ENCODE measurements around the gene RIMS1.

RIMS1 gene

DNA sequence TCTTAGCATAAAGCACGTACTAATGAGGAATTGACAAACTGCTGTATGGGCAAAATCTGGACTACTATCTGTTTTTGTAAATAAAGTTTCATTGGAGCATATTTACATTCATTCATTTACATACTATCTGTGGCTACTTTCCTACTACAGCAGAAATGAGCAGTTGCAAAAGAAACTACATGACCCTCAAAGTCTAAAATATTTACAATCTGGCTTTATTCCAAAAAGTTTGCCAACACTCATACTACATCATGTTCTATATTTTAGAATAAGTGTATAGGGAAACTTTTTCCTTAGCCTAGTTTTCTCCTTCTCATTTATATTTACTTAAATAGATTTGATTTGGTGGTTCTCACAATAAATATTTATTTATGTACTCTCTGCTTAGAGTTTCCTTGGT is 208.2 kb downstream of the RIMS1 start:
- DNase-seq, result no peak

DNA sequence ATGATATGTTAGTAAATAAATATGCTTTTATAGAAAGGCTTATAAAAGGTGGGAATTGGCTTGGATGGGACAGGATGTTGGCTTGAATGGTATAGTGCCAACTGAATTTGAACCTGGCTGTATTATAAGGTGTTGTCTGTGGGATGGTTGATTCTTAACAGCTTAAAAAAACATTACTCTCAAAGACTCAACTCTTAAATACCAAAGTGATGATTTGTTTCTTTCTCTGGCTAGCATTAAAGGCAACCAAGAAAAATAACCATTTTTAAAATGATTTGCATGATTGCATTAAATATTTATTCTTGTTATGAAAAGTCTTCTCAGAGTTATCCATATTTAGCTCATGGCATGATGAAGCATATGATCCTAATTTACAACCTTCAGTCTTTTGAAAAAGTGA is 216.2 kb downstream of the RIMS1 start:
- no peak for DNase-seq

DNA sequence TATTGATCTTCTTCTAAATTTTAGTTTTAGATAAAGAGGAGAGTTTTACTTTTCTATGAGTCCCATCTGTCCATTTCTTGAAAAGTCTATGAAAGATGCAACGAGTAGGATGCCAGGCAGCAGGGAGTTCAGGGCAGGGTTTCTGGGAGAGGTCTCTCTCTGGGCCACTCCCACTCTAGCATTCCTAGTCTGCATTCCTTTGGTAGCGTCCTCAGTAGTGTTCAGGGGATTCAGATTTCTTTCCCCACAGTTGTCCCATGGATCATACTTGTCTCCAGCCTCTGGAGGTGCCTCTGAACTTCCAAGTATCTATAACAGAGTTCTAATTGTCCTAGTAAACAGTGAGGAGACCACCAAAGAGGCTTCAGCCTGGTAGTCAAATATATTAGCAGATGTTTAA is 225.3 kb downstream of the RIMS1 start:
- no peak for DNase-seq

DNA sequence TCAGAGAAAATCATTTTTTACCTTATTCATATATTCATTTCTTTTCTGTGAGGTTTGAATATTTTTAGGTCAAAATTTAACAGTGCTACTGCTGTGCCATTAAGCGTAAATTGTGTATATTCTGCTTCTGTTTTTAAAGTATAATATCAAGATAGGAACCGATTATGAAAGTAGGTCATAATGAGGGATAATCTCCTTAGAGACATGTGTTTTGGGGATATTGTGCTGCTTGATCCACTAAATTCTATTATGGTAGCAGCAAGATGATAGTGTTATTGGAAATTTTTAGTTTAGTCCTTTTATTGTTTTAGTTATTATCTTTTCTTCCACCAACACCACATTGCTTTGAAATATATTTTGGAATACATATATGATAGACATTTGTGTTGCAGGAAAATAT is 244.0 kb downstream of the RIMS1 start:
- DNase-seq, result no peak

DNA sequence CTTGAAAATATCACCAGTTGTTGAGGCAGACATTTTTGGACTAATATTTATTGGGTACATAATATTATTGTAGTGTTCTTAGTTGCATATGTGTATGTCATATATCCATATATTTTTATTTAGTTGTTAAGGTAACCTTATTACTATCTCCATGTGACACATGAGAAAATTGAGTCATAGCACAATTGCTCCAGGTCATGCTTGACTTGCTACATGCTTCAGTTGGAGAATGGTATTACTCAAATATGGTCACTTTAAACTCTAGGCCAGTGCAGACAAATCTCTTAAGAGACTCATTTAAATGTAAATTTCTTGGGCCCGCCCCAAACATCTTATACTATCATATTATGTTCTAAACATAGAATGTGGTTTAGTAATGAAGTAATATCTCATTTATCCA is 246.1 kb downstream of the RIMS1 start:
- no peak for DNase-seq

DNA sequence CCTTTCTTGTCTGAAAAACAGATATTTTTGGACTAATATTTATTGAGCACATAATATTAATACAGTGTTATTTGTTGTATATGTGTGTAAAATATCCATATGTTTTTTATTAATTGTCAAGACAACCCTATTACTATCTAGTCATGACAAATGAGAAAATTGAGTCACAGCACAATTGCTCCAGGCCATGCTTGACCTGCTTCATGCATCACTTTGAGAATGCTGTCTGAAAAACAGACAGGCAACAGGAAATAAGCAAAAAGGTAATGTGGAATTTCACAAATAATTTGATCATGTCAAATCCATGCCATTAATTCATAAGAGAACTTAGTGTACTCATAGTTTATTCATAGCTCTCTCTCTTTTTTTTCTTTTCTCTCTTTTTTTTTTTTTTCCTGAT is 246.5 kb downstream of the RIMS1 start:
- no peak for DNase-seq

DNA sequence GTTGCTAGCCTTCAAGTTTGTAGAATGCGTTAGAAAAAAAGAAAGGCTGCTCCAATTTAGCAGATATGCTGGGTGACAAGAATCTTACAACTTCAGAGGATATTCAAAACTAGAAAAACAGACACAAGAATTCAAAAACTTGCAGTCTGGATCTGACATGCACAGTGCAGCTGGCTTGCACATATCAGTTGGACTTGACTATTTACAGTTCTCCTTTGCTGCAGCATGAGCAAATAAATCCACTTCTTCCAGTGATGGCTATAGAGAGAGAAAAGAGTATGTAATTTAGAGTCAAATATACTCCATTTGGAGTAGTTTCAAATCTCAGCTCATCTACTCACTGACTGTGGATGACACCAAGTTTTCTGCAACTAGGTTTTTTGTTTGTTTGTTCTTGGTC is 247.0 kb downstream of the RIMS1 start:
- no peak for DNase-seq

DNA sequence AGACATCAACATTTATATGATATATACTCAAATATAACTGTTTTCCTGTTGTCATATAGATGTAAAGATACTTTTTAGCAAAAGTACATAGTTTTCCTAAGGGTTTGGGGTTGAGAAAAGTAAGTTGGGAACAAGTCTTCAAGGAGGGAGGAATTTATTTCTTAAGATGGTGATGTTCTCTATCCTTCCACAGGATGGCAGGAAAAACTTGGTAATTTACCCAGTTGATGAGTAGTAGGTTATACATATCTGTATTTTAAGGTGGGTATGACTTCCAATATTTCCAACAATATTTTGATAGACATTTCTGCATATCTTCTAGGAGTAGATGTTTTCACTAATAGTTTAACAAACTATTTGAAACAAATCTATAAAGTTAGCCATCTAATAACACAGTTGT is 254.4 kb downstream of the RIMS1 start:
- no peak for DNase-seq

DNA sequence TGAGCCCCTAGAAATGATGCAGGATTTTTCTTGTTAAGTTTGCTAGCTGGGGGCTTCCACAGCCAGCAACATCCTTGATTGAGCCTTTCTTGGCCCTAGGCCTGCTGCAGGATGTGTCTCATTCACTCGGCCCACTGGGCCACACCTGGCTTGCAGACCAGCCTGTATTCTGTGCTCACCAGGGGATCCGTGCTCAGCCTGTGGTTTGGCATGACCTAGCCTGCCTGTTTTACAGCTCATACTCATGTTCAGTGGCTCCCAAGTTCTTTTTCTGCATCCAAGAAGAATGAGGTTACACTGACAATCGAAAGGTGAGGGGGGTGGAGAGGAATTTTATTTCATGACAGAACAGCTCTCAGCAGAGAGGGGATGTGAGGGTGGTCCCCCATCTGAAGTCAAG is 263.4 kb downstream of the RIMS1 start:
- DNase-seq, result no peak

DNA sequence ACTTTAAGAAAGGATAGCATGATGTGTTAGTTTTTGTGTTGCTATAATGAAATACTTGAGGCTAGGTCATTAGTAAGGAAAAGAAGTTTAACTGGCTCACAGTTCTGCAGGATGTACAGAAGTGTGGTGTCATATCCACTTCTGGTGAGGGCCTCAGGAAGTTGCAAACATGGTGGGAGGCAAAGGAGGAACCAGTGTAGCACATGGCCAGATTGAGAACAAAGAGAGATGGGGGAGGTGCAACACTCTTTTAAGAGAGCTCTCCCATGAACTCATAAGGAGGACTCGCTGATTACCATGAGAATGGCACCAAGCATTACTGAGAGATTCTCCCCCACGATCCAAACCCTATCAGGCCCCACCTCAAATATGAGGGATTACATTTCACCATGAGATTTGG is 265.4 kb downstream of the RIMS1 start:
- peak; percentile 8 to 9 for DNase-seq

DNA sequence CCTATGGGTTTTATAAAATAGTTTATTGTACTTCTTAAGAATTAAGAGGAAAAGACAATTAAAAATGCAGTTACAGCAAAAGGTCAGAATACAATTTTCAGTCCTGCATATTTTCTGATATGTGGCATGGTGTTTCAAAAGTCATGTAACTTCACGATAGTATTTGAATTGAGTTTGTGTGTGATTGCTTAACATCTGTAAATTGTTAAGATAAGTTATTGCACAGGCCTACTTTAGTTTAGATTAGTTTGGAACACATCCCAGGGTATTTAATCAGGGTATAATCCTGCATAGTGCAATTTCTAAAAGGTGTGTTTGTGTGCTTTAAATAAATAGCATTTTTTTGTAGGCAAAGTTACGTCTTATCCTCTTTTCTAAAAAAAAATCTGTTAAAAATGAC is 289.6 kb downstream of the RIMS1 start:
- DNase-seq, result no peak

DNA sequence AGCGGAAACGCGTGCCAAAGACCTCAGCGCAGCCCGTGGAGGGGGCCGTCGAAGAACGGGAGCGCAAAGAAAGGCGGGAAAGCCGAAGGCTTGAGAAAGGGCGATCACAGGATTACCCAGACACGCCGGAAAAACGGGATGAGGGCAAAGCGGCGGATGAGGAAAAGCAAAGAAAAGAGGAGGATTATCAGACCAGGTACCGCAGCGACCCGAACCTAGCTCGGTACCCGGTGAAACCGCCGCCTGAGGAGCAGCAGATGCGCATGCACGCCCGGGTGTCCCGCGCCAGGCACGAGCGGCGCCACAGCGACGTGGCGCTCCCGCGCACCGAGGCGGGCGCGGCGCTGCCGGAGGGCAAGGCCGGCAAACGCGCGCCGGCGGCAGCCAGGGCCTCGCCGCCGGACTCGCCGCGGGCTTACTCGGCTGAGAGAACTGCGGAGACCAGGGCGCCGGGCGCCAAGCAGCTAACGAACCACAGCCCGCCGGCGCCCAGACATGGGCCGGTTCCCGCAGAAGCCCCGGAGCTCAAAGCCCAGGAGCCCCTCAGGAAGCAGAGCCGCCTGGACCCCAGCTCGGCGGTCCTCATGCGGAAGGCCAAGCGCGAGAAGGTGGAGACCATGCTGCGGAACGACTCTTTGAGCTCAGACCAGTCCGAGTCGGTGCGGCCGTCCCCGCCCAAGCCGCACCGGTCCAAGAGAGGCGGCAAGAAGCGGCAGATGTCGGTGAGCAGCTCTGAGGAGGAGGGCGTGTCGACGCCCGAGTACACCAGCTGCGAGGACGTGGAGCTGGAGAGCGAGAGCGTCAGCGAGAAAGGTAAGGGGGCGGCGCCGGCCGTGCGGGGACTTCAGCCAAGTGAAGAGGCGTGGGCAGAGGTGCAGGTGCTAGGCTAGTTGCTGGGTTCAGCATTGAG is 296.2 kb downstream of the RIMS1 start:
- no peak for DNase-seq

DNA sequence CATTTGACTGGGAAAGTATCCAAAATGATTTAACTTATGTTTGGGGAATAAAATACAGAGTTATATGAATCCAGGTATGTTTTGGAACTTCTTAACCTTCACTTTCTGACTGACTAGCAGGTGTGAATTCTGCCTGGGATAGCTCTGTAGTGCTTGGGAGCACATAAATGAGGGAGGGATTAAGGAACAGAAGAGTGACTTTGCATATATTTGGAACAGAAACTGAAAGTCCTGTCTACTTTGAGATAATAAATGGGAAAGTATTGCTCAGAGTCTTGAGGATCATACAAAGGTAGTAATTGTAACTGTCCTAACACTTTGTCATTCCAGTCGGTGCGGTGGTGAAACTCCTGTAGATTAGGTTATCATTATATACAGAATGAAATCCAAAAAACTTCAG is 317.6 kb downstream of the RIMS1 start:
- no peak for DNase-seq

DNA sequence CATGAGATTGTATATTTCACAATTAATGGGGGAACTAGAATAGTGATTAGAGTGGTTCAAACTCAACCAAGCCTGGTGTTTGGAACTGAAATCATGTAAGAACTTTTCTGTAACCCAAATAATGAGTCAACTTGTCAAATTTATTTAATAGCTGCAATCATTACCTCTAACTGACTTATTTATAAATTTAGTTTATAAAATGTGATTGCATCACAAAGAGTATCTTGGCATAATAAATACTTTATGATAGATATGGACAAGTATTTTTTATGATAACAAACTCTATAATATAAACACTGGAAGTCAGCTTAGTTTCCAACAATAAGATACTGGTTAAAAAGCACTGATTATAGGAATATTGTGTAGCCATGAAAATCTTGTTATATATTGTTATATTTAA is 319.1 kb downstream of the RIMS1 start:
- DNase-seq, result no peak

DNA sequence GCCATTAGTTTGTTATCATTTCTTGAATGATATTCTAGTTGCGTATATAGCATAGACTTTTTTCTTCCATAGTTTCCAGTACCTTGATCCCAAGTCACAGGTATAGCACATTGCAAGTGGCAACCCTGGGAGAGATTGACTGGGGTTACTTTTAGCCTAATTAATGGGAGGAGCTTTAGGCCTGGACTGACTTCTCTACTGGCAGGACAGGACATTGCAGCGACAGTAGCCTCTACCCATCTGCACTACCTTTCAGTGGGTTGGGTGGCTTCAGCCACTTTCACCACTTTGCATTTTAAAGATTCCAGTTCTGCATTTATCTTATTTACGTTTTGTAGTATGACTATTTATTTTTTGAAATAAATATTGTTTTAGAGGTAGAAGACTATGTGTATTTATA is 320.3 kb downstream of the RIMS1 start:
- no peak for DNase-seq

DNA sequence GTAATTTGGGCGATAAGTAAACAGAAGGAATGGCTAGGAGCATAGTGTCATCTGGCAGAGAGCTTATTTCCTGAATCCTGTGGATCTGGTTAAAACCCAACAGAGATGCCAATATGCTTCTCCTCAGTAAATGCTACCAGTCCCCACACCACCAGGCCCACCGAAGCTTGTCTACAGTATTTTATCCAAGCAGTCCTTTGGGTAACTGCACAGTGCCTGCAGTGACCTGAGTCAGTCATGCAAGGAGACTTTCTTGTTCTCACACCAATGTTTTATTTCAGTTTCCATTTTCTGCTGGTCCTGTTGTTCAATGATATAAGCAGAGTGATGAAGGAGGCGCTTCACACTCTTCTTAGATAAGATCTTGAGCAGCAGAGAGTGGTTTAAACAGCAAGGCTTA is 326.3 kb downstream of the RIMS1 start:
- DNase-seq, result no peak

DNA sequence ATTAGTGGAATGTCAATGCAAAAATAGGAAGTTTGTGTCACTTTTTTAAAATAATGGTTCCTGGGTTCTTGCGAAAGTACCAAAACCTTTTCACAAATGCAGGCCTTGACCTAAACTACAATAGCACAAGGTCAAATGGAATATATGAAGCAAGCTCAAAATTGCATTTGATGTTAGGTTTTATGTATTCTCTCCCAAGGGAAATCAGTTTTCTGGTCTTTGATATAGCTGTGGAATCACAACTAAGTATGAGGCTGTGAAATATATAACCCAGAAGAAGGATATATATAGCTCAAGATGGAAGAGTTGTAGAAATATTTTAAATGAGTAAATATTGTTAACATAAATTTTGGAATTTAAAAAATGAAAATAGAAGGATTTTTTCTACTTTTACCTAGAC is 327.3 kb downstream of the RIMS1 start:
- no peak for DNase-seq

DNA sequence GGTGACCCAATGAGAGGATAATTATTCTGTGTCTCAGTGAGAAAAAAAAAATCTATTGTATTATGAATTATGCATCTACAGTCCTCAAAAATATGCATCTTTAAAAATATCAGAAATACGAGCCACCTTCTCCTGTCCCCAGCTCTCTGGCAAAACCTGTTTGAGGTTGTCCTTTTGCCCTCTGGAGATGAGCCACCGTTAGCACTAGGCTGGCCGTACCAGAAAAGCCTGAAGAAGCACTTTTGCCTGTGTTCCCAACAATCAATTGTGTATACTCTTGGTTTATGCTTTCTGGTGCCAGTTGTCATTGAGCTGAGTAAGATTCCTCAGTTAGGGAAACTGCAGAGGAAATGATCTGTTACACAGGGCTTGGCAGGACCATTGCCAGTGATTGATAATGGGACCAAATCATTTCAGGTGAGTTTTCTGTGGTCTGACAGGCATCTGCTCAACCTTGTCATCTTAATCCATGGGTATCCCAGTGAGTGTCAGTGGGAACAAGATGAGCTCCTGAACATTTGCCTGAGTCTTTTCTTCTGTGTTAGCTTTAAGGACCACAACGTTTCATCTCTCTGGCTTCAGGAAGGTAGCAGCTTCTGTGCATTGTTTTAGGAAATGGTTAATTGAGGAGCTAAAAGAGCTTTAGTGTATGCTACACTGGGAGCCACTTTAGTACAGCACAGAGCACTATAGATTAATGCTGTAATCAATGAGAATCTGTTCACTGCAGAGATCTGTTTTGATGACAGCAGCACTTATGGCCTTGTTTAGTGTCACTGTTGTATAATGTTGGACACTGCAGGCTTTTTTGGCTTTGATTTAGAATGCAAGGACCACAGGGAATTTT is 330.1 kb downstream of the RIMS1 start:
- DNase-seq, result no peak

DNA sequence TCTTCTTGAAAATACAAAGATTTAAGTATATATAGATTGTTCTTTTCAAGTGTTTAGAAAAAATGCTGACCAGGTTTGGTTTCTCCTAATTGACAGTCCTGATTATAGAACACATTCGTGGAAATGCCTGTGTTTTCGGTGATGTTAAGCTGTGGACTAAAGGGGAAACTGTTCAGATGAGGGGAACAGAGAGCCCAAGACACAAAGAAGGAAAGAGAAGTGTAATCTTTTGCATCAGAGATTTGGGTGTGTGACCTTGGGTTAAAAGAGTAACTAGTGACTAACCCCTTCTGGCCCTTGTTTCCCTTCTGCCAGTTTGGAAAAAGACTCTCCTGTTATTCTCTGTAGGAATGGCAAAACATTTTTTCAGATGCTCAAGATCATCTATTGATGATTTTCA is 331.3 kb downstream of the RIMS1 start:
- DNase-seq, result no peak

DNA sequence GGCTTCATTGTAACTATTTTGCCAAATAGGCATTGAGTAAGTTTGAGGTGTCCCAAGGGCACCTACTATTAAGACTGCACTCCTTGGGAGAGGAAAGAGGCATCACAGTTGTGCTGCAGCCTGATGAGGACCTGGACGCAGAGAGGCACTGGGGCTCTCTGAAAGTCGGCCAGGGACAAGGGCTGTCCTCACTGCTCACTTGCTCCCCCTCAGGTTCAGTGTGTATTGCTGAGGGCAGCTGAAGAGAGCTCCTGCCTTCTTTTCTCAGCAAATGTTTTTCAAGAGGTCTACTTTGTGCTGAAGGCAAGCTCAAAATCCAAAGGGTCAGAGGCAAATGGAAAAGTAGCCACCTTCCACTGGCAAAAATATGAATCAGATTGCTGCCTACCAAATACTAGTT is 331.8 kb downstream of the RIMS1 start:
- no peak for DNase-seq

DNA sequence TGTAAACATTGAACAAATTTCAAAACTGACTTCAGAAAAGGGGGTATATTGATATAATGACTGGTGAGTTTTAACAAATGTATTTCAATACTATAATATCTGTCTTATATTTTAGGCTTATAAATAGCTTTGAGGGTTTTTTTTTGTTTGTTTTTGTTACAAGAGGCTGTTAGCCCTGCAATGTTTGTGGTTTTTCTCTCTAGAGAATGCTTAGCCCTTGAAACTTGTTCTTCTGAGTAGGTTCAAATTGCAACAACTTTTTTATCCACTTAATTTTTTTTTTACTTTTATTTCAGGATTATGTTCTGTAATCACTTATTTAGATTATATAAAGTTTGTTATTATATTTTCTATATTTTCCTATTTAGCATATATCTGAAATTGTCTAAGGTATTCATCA is 333.2 kb downstream of the RIMS1 start:
- DNase-seq, result no peak

DNA sequence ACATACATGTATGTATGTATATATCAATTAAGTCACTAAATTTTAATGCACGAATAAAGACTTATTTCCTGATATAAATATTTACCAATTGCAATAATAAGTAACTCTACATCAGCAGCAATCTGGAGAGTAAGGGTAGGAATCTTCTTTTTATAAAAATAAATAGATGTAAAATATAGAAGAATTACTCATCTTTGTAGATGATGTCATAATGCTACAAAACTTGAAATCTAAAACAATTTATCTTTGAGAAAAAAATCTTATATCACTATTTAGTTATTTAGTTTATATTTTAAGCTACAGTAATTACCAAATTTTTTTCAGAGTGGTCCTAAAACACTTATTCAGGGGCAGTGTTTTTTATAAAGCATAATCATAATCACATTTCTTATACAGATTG is 351.7 kb downstream of the RIMS1 start:
- DNase-seq, result no peak

DNA sequence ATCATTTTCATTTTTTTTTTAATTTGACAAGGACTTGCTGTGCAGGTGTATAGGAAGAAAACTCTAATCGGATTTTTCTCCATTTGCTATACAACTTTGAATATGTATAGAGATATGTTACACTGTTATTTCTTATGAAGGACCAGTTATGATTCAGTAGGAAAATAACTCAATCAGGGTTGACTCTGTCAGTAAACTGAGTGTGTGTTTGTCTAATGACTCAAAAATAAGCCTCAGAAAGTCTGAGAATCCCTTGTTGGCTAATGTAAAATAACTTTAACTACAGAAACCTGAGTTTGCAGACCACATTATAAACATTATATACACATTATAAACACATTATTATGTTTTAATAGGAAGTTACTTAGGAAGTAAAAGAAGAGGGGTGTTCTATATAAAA is 352.6 kb downstream of the RIMS1 start:
- DNase-seq, result no peak

DNA sequence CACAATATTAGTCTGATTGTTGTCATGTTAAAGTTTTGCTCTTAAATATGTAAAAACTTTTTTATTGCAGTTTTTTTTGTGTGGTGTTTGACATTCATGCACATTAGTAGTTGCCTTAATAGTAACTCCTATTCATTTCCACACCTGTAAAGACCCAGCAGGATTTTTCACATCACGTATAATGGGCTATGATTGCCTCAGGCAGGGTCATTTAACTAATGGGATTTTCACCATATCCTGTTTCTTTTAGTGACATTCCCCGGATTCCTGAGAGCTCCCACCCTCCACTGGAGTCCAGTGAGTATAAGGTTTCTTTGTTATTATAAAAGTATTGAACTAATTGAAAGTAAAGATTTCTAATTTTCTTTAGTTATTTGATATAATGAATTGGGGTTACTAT is 359.2 kb downstream of the RIMS1 start:
- DNase-seq, result no peak
